OCI-LY1 (cell line): Measurements from ENCODE around the gene NFKBIZ.

Experiments used
- H2AFZ ChIP-seq: fragments of 200-600 bp; sonication (generic), shearing (Covaris generic); 2 replicates; pipeline ENCODE4 v1.6.0; 2014; ENCODE audit warnings: antibody characterized with exemption, mild to moderate bottlenecking, low read length
- H3F3A ChIP-seq: fragments of 200-600 bp; sonication (generic), shearing (Covaris generic); 2 replicates; pipeline ENCODE4 v1.6.0; 2014; ENCODE audit warnings: mild to moderate bottlenecking, antibody characterized with exemption, low read length, moderate library complexity; ENCODE audit not compliant: insufficient read depth
- H3K27ac ChIP-seq: fragments of 200-600 bp; sonication (generic); 2 replicates; pipeline ENCODE4 v1.5.1; 2014; ENCODE audit warnings: low read length, mixed run types, mild to moderate bottlenecking, low read depth; ENCODE audit not compliant: poor library complexity, severe bottlenecking
- H3K27me3 ChIP-seq: fragments of 200-600 bp; sonication (generic); 2 replicates; pipeline ENCODE4 v1.6.0; 2014; ENCODE audit warnings: antibody characterized with exemption, mild to moderate bottlenecking, low read length, moderate library complexity; ENCODE audit not compliant: insufficient read depth
- H3K36me3 ChIP-seq: fragments of 200-600 bp; sonication (generic); 2 replicates; pipeline ENCODE4 v1.6.1; 2014; ENCODE audit warnings: mild to moderate bottlenecking, antibody characterized with exemption, low read length, moderate library complexity, mixed read lengths; ENCODE audit not compliant: insufficient read depth
- H3K4me1 ChIP-seq: fragments of 200-600 bp; sonication (generic); 2 replicates; pipeline ENCODE4 v1.5.1; 2014; ENCODE audit warnings: mild to moderate bottlenecking, low read length, moderate library complexity; ENCODE audit not compliant: insufficient read depth, severe bottlenecking
- H3K4me2 ChIP-seq: fragments of 200-600 bp; sonication (generic), shearing (Covaris generic); 2 replicates; pipeline ENCODE4 v1.6.1; 2014; ENCODE audit warnings: low read length
- H3K4me3 ChIP-seq: fragments of 200-600 bp; sonication (generic); 2 replicates; pipeline ENCODE4 v1.5.1; 2014; ENCODE audit warnings: low read length, low read depth, mild to moderate bottlenecking, mixed read lengths; ENCODE audit not compliant: poor library complexity, severe bottlenecking
- H3K79me2 ChIP-seq: fragments of 200-600 bp; shearing (Covaris generic); 2 replicates; pipeline ENCODE4 v1.6.1; 2016; ENCODE audit warnings: mixed run types, low read length, mixed read lengths; ENCODE audit not compliant: insufficient read depth
- H3K9ac ChIP-seq: fragments of 200-600 bp; sonication (generic), shearing (Covaris generic); 2 replicates; pipeline ENCODE4 v1.6.1; 2014; ENCODE audit warnings: mild to moderate bottlenecking, low read length, mixed read lengths
- H3K9me2 ChIP-seq: fragments of 200-600 bp; sonication (generic), shearing (Covaris generic); 2 replicates; pipeline ENCODE4 v1.6.1; 2014; ENCODE audit warnings: low read depth, mild to moderate bottlenecking, low read length, mixed read lengths
- H3K9me3 ChIP-seq: fragments of 200-600 bp; shearing (Covaris generic); 2 replicates; pipeline ENCODE4 v1.6.1; 2014; ENCODE audit warnings: low read length, mixed read lengths
- H4K20me1 ChIP-seq: fragments of 200-600 bp; sonication (generic), shearing (Covaris generic); 2 replicates; pipeline ENCODE4 v1.6.0; 2016; ENCODE audit warnings: mild to moderate bottlenecking, low read length; ENCODE audit not compliant: insufficient read depth
- EZH2 ChIP-seq: fragments of 200-600 bp; sonication (generic), shearing (Covaris generic); IDR thresholded peaks from 2 replicates; pipeline ENCODE4 v1.8.0; 2017; ENCODE audit warnings: borderline replicate concordance, mixed run types, mild to moderate bottlenecking, antibody characterized with exemption, low read length, moderate library complexity, mixed read lengths
- TF ChIP-seq, protein P1 (sequence below): fragments of 200-600 bp; sonication (generic), shearing (Covaris generic); IDR thresholded peaks from 2 replicates; pipeline ENCODE4 v1.5.1; 2017; ENCODE audit warnings: mild to moderate bottlenecking, antibody characterized with exemption, low read length, moderate library complexity, mixed read lengths

Gene NFKBIZ

GRCh38 chr3:101811875-101812274 lies 37.4 kb upstream of the NFKBIZ start:
- Histone ChIP-seq H3K4me1 (peaks cover 22% of the 10 kb centered on the region), H3K4me3 (no peak overlapping the region), H3K9me2 (no peaks in the 10 kb centered on the region), H3K4me2 (no peak overlapping the region), H3K36me3 (peaks cover 2% of the 10 kb centered on the region; the same call in 1 of the 2 replicates), H3K27me3 (no peaks in the 10 kb centered on the region), H3K9ac (no peak overlapping the region), H3K9me3 (no peaks in the 10 kb centered on the region), H3F3A (no peaks in the 10 kb centered on the region), H4K20me1 (no peaks in the 10 kb centered on the region), H3K27ac (no peak overlapping the region), H3K79me2 (no peaks in the 10 kb centered on the region), H2AFZ (no peak overlapping the region)
- TF ChIP-seq EZH2, result no peak
- TF ChIP-seq, protein P1, sequence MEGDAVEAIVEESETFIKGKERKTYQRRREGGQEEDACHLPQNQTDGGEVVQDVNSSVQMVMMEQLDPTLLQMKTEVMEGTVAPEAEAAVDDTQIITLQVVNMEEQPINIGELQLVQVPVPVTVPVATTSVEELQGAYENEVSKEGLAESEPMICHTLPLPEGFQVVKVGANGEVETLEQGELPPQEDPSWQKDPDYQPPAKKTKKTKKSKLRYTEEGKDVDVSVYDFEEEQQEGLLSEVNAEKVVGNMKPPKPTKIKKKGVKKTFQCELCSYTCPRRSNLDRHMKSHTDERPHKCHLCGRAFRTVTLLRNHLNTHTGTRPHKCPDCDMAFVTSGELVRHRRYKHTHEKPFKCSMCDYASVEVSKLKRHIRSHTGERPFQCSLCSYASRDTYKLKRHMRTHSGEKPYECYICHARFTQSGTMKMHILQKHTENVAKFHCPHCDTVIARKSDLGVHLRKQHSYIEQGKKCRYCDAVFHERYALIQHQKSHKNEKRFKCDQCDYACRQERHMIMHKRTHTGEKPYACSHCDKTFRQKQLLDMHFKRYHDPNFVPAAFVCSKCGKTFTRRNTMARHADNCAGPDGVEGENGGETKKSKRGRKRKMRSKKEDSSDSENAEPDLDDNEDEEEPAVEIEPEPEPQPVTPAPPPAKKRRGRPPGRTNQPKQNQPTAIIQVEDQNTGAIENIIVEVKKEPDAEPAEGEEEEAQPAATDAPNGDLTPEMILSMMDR, result no peak

DNA sequence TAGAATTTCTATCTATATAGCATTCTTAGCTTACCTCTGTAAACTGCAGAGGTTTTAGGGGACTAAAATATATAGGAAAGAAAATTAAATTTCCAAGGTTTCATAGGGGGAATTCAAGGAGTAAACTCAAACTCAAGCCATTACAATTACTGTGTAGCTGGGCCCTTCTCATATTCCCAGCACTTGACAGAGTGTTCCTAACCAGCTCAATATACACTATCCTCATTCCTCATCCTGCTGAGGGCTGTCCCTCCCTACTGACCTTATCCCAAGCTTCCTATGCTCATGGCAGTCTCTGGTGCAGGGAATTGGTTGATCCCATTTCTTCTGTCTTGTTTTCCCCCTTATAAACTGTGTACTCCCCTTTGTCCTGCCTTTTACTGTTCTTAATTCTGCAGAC lies 36.4 kb upstream of the NFKBIZ start:
- no peaks in the 10 kb centered on the region for H3K9me2 ChIP-seq
- H3F3A ChIP-seq, result no peaks in the 10 kb centered on the region
- no peaks in the 10 kb centered on the region for H3K27me3 ChIP-seq
- no peaks in the 10 kb centered on the region for H3K9me3 ChIP-seq
- no peaks in the 10 kb centered on the region for H4K20me1 ChIP-seq
- no peak overlapping the region for H3K27ac ChIP-seq
- no peak overlapping the region for H3K4me3 ChIP-seq
- peaks cover 10% of the 10 kb centered on the region; the same call in 1 of the 2 replicates for H3K36me3 ChIP-seq
- H2AFZ ChIP-seq, result no peak overlapping the region
- H3K79me2 ChIP-seq, result no peaks in the 10 kb centered on the region
- H3K4me1 ChIP-seq, result peaks cover 30% of the 10 kb centered on the region
- no peak overlapping the region for H3K9ac ChIP-seq
- H3K4me2 ChIP-seq, result no peak overlapping the region
- no peak for TF ChIP-seq EZH2
- TF ChIP-seq, protein P1, result no peak

- no peak overlapping the region for H3K4me3 ChIP-seq
- H3K27me3 ChIP-seq, result no peaks in the 10 kb centered on the region
- no peaks in the 10 kb centered on the region for H3K9me2 ChIP-seq
- H4K20me1 ChIP-seq, result no peaks in the 10 kb centered on the region
- peak overlapping the region; percentile 20; the same call in 1 of the 2 replicates for H3K4me2 ChIP-seq
- H3K79me2 ChIP-seq, result no peaks in the 10 kb centered on the region
- no peaks in the 10 kb centered on the region for H3K9me3 ChIP-seq
- H3K36me3 ChIP-seq, result peaks cover 10% of the 10 kb centered on the region; the same call in 1 of the 2 replicates
- no peak overlapping the region for H2AFZ ChIP-seq
- no peaks in the 10 kb centered on the region for H3F3A ChIP-seq
- H3K4me1 ChIP-seq, result peaks cover 36% of the 10 kb centered on the region
- H3K9ac ChIP-seq, result no peak overlapping the region
- peak overlapping the region; percentile 38 for H3K27ac ChIP-seq
- TF ChIP-seq, protein P1, result peak; percentile 63
- TF ChIP-seq EZH2, result no peak
Observed at GRCh38 chr3:101813817-101814440, 35.4 kb upstream of the NFKBIZ start.
